Coronary artery (tissue), 2 donors: ENCODE results near the gene TIE1.

Source experiments
- DNase-seq: peaks from one replicate; pipeline ENCODE4 v3.0.0-alpha.2; 2017; ENCODE audit warnings: low spot score
- H3K27ac ChIP-seq, 2 donors: fragments of 200-600 bp; sonication (generic); one replicate each; pipeline ENCODE4 v1.5.1; 2016 to 2019
- H3K4me3 ChIP-seq: fragments of 200-600 bp; sonication (generic); 2 replicates; pipeline ENCODE4 v1.5.1; 2016; ENCODE audit warnings: mild to moderate bottlenecking, moderate library complexity
- CTCF ChIP-seq: fragments of 200-600 bp; sonication (generic); IDR thresholded peaks from one replicate; pipeline ENCODE4 v1.5.1; 2019; ENCODE audit warnings: antibody characterized with exemption

Gene TIE1

DNA sequence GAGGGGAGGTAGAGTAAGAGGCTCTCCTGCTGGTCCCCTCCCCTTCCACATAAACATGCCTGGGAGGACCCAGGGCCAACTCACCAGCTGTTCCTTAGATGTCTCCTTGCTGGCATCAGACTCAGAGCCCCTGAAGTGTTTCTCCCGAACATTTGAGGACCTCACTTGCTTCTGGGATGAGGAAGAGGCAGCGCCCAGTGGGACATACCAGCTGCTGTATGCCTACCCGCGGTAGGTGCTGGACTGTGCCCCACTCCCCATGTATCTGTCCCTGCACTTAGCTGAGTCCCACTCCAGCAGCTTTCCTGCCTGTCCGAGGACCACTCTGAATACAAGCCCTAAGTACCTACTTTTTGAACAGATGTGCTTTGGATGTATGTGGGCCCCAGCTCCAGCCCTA lies 37.2 kb downstream of the TIE1 start:
- TF ChIP-seq CTCF, result no peak
- Histone ChIP-seq H3K4me3 (no peak overlapping the region), H3K27ac (no peak overlapping the region)
- no peak for DNase-seq

DNA sequence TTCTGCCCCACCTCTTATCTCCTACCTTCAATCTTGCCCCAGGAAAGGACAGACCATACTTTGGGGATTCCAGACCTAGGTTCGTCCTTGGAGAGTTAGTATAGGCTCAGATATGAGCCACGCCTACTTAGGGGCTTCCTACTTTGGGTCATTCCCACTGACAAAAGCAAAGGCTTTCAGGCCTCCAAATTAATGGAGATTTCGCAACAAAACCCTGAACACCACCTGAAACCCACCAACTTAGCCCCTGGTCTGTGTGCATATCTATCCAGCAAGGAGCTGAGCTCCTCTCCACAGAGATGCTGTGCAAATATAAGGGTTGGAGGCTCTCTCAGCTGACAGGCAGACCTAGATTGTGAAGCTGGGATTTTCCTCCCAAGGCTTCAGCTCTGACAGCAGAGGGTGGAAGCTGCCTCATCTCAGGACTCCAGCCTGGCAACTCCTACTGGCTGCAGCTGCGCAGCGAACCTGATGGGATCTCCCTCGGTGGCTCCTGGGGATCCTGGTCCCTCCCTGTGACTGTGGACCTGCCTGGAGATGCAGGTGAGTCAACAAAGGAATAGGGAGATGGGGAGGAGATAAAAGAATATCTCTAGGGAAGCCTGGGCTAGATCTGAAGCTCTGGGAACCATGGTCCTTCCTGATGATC lies 38.9 kb downstream of the TIE1 start:
- DNase-seq, result no peak
- no peak for TF ChIP-seq CTCF
- no peak overlapping the region for H3K27ac ChIP-seq
- no peak overlapping the region for H3K4me3 ChIP-seq

GRCh38 chr1:43340559-43340958 lies 39.8 kb downstream of the TIE1 start:
- Histone ChIP-seq H3K27ac (no peak overlapping the region), H3K4me3 (no peak overlapping the region)
- DNase-seq, result no peak
- TF ChIP-seq CTCF, result no peak

DNA sequence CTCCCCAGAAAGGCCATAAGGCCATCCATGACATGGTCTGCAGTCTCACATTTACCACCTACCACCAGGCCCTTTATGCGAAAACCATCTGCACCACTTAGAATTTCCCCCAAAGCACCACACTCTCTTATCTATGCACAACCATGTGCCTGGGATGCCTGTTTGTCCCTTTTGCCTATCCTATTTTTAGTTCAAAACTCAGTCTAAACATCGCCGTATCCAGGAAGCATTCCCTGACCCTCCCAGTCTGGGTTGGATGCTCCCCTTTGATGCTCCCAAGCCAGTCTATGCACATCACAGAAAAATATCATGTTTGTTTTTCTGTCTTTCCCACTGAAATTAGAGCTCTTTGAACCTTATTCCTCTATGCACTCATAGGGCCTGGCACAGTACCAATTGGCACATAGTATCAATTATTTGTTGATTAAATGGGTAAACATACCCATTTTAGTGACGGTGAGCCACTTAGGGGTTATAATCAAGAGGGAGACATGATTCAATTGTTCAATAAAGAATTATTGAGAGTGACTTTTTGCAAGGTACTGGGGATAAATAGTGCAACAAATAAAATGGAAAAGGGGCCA lies 43.6 kb downstream of the TIE1 start:
- Histone ChIP-seq H3K27ac (peak overlapping the region; percentile 9 to 54), H3K4me3 (no peak overlapping the region)

GRCh38 chr1:43345120-43345519 lies 44.3 kb downstream of the TIE1 start:
- no peak for DNase-seq
- no peak for TF ChIP-seq CTCF
- H3K4me3 ChIP-seq, result no peak overlapping the region
- H3K27ac ChIP-seq, result peak overlapping the region; percentile 9 to 38

More for the DNA sequence above, 43.6 kb downstream of the TIE1 start:
- no peak for DNase-seq
- TF ChIP-seq CTCF, result no peak

DNA sequence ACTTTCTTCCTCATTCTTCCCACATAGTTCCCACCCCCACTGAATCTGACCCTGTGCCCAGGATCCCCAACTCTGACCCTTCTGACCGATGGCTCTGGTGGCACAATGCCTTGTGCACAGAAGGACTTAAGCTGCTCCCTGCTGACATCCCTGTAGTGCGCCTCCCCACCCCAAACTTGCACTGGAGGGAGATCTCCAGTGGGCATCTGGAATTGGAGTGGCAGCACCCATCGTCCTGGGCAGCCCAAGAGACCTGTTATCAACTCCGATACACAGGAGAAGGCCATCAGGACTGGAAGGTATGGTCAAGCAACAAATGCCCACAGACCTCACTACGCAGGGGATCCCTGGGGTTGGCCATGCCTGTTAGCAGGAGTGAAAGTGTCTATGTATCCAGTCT lies 45.9 kb downstream of the TIE1 start:
- Histone ChIP-seq H3K27ac (no peak overlapping the region), H3K4me3 (no peak overlapping the region)
- TF ChIP-seq CTCF, result no peak
- no peak for DNase-seq

DNA sequence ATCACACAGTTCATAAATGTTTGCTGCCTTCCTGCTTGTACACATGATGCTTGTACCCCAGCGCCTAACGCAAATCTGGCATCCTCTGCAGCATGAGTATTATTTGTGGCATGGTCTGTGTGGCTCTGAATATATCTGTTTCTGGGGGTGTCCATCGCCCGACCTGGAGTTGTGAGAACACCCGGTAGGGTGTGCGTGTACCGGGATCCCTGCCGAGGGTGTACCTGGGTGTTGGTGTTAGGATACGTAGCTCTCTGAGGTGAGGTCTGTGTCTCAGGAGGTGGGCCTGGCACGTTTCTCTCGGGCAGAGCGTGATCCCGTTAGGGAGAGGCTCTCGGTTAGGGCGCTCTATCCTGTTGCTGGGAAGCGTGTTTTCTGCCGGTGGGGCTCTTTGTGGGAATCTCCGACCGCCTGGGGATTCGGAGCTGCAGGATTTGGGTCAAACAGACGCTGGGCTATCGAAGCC lies 47.6 kb downstream of the TIE1 start:
- Histone ChIP-seq H3K4me3 (peak overlapping the region; percentile 76), H3K27ac (peak overlapping the region; percentile 76 to 86)
- peak; percentile 79 for DNase-seq
- TF ChIP-seq CTCF, result no peak
